ENCODE results near the gene EFCAB3. TPM values are rescaled to one million over a fixed set of nuclear protein-coding genes. Genes with fewer than 3 reads are reported as not detected.
"Not testable (repeated sequence)": the region's sequence is repeated elsewhere in the genome, so short reads cannot be mapped to it uniquely, and the experiment has no call there.

EFCAB3 gene
- total RNA-seq, 1 donor from 2014 or later = not detected

- intact Hi-C loops (cut with micrococcal nuclease) = no loop called here
- CTCF ChIA-PET = no interaction called here
- POLR2A ChIA-PET = no interaction called here
- H3K27ac Mint-ChIP-seq = no peak overlapping the region
- no peak for TF ChIP-seq CTCF (IDR thresholded peaks at IDR 0.05)
- no peaks in the 10 kb centered on the region for H3K4me1 Mint-ChIP-seq
- H3K4me3 Mint-ChIP-seq = no peak overlapping the region
- DNase-seq = no peak
- no peaks in the 10 kb centered on the region for H3K36me3 Mint-ChIP-seq (ENCODE audit: low read depth)
- H3K9me3 Mint-ChIP-seq = no peaks in the 10 kb centered on the region
- no peak for ATAC-seq (ENCODE audit: low read depth)
- peaks cover 10% of the 10 kb centered on the region for H3K27me3 Mint-ChIP-seq
Observed at GRCh38 chr17:62381561-62381960, 1.2 kb downstream of the EFCAB3 start.

GRCh38 chr17:62388856-62389255, 8.5 kb downstream of the EFCAB3 start:
- Mint-ChIP-seq H3K9me3 (no peaks in the 10 kb centered on the region), H3K4me1 (no peaks in the 10 kb centered on the region), H3K36me3 (ENCODE audit: low read depth) (no peaks in the 10 kb centered on the region), H3K27me3 (peaks cover 14% of the 10 kb centered on the region), H3K4me3 (no peak overlapping the region), H3K27ac (no peak overlapping the region)
- CTCF ChIA-PET = no interaction called here
- no peak for ATAC-seq (ENCODE audit: low read depth)
- POLR2A ChIA-PET = no interaction called here
- TF ChIP-seq CTCF (IDR thresholded peaks at IDR 0.05) = no peak
- intact Hi-C loops (cut with micrococcal nuclease) = no loop called here
- DNase-seq = no peak

- intact Hi-C loops (cut with micrococcal nuclease) = no loop called here
- no peak overlapping the region for H3K27ac Mint-ChIP-seq
- ATAC-seq (ENCODE audit: low read depth) (no peak), DNase-seq (no peak)
- no peak for TF ChIP-seq CTCF (IDR thresholded peaks at IDR 0.05)
- H3K27me3 Mint-ChIP-seq = peaks cover 21% of the 10 kb centered on the region
- no peaks in the 10 kb centered on the region for H3K4me1 Mint-ChIP-seq
- no peaks in the 10 kb centered on the region for H3K9me3 Mint-ChIP-seq
- H3K36me3 Mint-ChIP-seq (ENCODE audit: low read depth) = no peaks in the 10 kb centered on the region
- POLR2A ChIA-PET = no interaction called here
- H3K4me3 Mint-ChIP-seq = no peak overlapping the region
- CTCF ChIA-PET = no interaction called here
Observed at GRCh38 chr17:62392908-62393307, 12.6 kb downstream of the EFCAB3 start.

- peaks cover 3% of the 10 kb centered on the region for H3K9me3 Mint-ChIP-seq
- CTCF ChIA-PET = no interaction called here
- H3K27me3 Mint-ChIP-seq = peaks cover 19% of the 10 kb centered on the region
- POLR2A ChIA-PET = no interaction called here
- H3K36me3 Mint-ChIP-seq (ENCODE audit: low read depth) = no peaks in the 10 kb centered on the region
- no peak for DNase-seq
- no peaks in the 10 kb centered on the region for H3K4me1 Mint-ChIP-seq
- ATAC-seq (ENCODE audit: low read depth) = no peak
- H3K27ac Mint-ChIP-seq = no peak overlapping the region
- no peak for TF ChIP-seq CTCF (IDR thresholded peaks at IDR 0.05)
- intact Hi-C loops (cut with micrococcal nuclease) = no loop called here
- H3K4me3 Mint-ChIP-seq = no peak overlapping the region
Observed at GRCh38 chr17:62398891-62399290, 18.5 kb downstream of the EFCAB3 start.

GRCh38 chr17:62405451-62405850, 25.1 kb downstream of the EFCAB3 start:
- no peak overlapping the region for H3K4me3 Mint-ChIP-seq
- peaks cover 3% of the 10 kb centered on the region for H3K9me3 Mint-ChIP-seq
- CTCF ChIA-PET = no interaction called here
- H3K27me3 Mint-ChIP-seq = peaks cover 11% of the 10 kb centered on the region
- H3K36me3 Mint-ChIP-seq (ENCODE audit: low read depth) = no peaks in the 10 kb centered on the region
- ATAC-seq (ENCODE audit: low read depth) = no peak
- no peaks in the 10 kb centered on the region for H3K4me1 Mint-ChIP-seq
- intact Hi-C loops (cut with micrococcal nuclease) = no loop called here
- no peak for DNase-seq
- TF ChIP-seq CTCF (IDR thresholded peaks at IDR 0.05) = no peak
- no peak overlapping the region for H3K27ac Mint-ChIP-seq
- POLR2A ChIA-PET = no interaction called here

GRCh38 chr17:62413090-62413489, 32.7 kb downstream of the EFCAB3 start:
- DNase-seq; H3K27ac Mint-ChIP-seq; intact Hi-C loops (cut with micrococcal nuclease); H3K27me3 Mint-ChIP-seq; H3K36me3 Mint-ChIP-seq (ENCODE audit: low read depth); POLR2A ChIA-PET; CTCF ChIA-PET; H3K4me3 Mint-ChIP-seq; H3K4me1 Mint-ChIP-seq; ATAC-seq (ENCODE audit: low read depth); H3K9me3 Mint-ChIP-seq: not testable (repeated sequence)

- POLR2A ChIA-PET, H3K27me3 Mint-ChIP-seq, H3K9me3 Mint-ChIP-seq, CTCF ChIA-PET: not testable (repeated sequence)
- peaks cover 25% of the 10 kb centered on the region for H3K36me3 Mint-ChIP-seq (ENCODE audit: low read depth)
- peak within 1 kb of the TSS; percentile 98 for H3K4me3 Mint-ChIP-seq
- ATAC-seq (ENCODE audit: low read depth) = peak; percentile 91
- intact Hi-C loops (cut with micrococcal nuclease) = loop anchor here (2.0 to 5.0 kb wide), 3 partner anchors 55 to 983 kb away; partner anchors contain the start of gene TLK2
- H3K4me1 Mint-ChIP-seq = peaks cover 18% of the 10 kb centered on the region
- H3K27ac Mint-ChIP-seq = peak within 1 kb of the TSS; percentile 85
- DNase-seq = peak; percentile 74
Observed at GRCh38 chr17:62423647-62424461, 43.5 kb downstream of the EFCAB3 start, which contains the start of gene METTL2A. Gene METTL2A (plus strand): TSS chr17:62423897. CDS start chr17:62423903, 6 bp downstream.

- Mint-ChIP-seq H3K4me1 (peaks cover 20% of the 10 kb centered on the region), H3K36me3 (ENCODE audit: low read depth) (peaks cover 33% of the 10 kb centered on the region)
- H3K27ac Mint-ChIP-seq; H3K9me3 Mint-ChIP-seq; H3K27me3 Mint-ChIP-seq; intact Hi-C loops (cut with micrococcal nuclease); CTCF ChIA-PET; DNase-seq; POLR2A ChIA-PET; H3K4me3 Mint-ChIP-seq; ATAC-seq (ENCODE audit: low read depth): not testable (repeated sequence)
Observed at GRCh38 chr17:62426214-62426613, 45.9 kb downstream of the EFCAB3 start.
